Inflammatory macrophage (primary cell): Measurements from ENCODE around the gene ZP1.
A peak's percentile ranks its signal among the peaks of the same experiment; 100 is the strongest.

Experiments
- DNase-seq, 2 donors: peaks; one replicate each; pipeline ENCODE4 v3.0.0-alpha.2; 2020 to 2022

ZP1 gene

GRCh38 chr11:60859616-60860250 is 7.6 kb upstream of the ZP1 start:
- no peak for DNase-seq

- no peak for DNase-seq
These were observed 6.4 kb upstream of the ZP1 start for GRCh38 chr11:60860943-60861342.

GRCh38 chr11:60862171-60862570 is 5.2 kb upstream of the ZP1 start:
- no peak for DNase-seq

- DNase-seq, result no peak
These were observed 3.5 kb upstream of the ZP1 start for GRCh38 chr11:60863550-60864521.

- DNase-seq, result no peak
These were observed 2.4 kb upstream of the ZP1 start for GRCh38 chr11:60864856-60865513.

- DNase-seq, result no peak
These were observed 734 bp downstream of the ZP1 start for GRCh38 chr11:60867871-60868681.

- DNase-seq, result no peak
These were observed 1.5 kb downstream of the ZP1 start for GRCh38 chr11:60868682-60869450.

GRCh38 chr11:60869451-60869825 is 2.1 kb downstream of the ZP1 start:
- no peak for DNase-seq

GRCh38 chr11:60870276-60870675 is 2.9 kb downstream of the ZP1 start:
- no peak for DNase-seq

- no peak for DNase-seq
These were observed 3.5 kb downstream of the ZP1 start for GRCh38 chr11:60870733-60871377.

- DNase-seq, result peak in 1 of 2 donors; percentile 8
These were observed 4.2 kb downstream of the ZP1 start for GRCh38 chr11:60871378-60872061.

- DNase-seq, result peak; percentile 54 to 68
These were observed 5.0 kb downstream of the ZP1 start for GRCh38 chr11:60872124-60872960.

GRCh38 chr11:60872961-60873524 is 5.7 kb downstream of the ZP1 start:
- DNase-seq, result peak; percentile 65 to 81

- DNase-seq, result no peak
These were observed 6.2 kb downstream of the ZP1 start for GRCh38 chr11:60873533-60873932.

GRCh38 chr11:60874421-60875365 is 7.4 kb downstream of the ZP1 start:
- no peak for DNase-seq

GRCh38 chr11:60875366-60876167 is 8.2 kb downstream of the ZP1 start:
- no peak for DNase-seq

- no peak for DNase-seq
These were observed 8.8 kb downstream of the ZP1 start for GRCh38 chr11:60876168-60876485.
